HG02798 (cell line): ENCODE data around the gene PPP1R10.
A peak's percentile ranks its signal among the peaks of the same experiment; 100 is the strongest.

Experiments
- ATAC-seq: cut with Tn5 transposase; IDR thresholded peaks from one replicate; pipeline ENCODE4 v1.9.1; 2021; ENCODE audit warnings: mild to moderate bottlenecking; ENCODE audit not compliant: unreplicated experiment, poor library complexity

The PPP1R10 gene

GRCh38 chr6:30625511-30625910 lies 8.5 kb upstream of the PPP1R10 start:
- ATAC-seq: no peak

- ATAC-seq: no peak
These were observed 2.5 kb upstream of the PPP1R10 start for GRCh38 chr6:30619561-30619960.

GRCh38 chr6:30618270-30618797 lies 1.3 kb upstream of the PPP1R10 start:
- no peak for ATAC-seq

DNA sequence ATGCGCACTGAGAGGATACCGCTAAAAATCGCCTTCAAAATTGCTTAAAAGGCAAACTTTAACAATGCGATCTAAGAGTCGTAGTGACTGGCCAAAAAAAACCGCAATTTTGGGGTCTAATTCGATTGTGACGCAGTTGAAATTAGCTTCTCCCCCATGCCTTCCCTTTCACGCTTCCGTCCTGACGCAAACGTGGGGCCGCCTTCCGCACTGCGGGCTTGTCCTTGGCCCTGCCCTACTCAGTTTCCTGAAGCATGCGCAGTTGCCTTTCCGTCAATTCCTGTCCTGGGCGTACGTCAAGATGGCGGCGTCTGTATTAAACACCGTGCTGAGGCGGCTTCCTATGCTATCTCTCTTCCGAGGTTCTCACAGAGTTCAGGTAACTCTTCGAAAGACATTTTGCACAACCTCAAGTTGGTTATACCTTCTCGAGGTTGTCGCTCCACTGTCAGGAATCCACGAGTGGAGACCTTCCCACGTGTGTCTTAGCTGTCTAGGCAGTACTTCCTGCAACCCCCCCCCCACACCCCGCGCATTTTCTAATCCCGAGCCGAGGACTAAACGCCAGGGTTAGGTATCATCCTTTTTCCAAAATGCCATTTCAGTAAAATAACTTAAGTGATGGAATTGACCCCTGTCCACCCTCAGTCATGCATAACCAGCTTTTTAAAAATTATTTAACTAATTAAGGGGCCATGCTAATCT lies 674 bp upstream of the PPP1R10 start, which contains the start of gene MRPS18B:
TSS of gene MRPS18B (plus strand) at position 276 of the 705 bp plus-strand sequence. CDS start at position 302, 26 bp downstream.
- ATAC-seq: peak; percentile 77

DNA sequence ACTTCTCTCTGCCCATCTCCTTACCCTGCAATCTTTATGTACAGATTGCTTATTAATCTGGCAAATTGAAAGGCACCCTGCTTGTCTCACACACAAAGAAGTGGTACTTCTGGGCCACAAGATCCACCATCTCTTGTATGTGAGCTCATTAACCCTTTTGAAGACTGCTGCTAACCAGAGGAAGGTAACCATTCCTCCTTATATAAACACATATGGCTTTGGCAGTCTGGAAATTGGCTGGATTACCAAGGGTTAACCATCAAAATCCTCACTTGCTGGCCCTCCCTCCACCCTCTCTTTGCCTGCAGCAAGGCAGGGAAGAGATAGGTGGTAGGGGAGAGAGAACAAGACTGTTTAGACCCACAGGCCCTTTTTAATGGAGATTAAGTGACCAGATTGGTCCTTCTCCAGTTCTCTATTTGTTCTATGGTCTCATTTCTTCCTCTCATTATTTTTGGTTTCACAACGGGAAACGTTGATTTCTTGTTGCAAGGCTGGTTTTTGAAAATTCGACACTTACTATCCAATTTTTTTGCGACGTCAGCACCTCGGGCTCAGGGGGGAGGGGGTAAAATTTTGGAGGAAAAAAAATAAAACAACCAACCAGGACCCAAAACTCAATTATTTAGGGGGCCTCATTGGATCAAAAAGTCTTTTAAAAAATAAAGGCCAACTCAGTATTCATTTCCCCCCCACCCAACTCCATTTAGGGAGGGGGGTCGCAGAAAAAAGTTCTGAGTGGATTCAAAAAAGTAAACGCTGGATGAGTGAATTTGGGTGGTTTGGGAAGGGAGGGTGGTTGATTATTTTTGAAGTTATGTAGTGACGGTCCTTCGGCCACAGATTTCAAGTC lies 859 bp downstream of the PPP1R10 start:
- no peak for ATAC-seq

DNA sequence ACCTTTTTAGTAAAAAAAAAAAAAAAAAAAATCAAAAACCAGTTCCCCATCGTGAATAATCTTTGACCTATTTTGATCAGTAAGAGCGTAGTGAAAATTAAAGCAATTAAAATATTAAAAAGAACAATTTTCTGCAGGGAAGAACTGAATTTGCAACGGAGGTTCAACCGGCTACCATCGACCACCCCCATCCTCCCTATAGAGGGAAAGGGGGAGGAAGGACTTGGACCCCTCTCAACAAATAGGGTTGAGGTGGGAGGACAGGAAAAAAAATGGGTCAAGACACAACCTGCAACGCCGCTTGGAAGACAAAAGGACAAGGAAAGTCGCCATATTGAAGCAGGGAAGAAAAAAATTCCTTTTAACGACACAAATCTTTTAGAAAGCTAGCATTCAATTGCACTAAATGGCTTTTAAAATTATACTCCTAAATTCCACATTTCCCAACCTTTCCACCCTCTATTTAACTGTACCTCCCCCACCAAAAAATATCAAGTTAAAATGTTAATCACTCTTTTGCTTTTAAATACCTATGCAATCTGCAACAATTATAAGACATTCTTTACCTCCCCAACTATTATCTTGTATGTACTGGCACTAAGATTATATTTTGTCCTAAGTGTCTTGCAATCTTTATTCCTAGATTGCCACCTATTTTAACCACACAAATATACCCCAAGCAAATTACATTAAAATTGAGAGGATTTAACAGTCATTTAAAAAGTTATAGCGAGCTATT lies 1.7 kb downstream of the PPP1R10 start:
- ATAC-seq: no peak

- peak; percentile 31 for ATAC-seq
These were observed 2.2 kb downstream of the PPP1R10 start for GRCh38 chr6:30614843-30615218.

DNA sequence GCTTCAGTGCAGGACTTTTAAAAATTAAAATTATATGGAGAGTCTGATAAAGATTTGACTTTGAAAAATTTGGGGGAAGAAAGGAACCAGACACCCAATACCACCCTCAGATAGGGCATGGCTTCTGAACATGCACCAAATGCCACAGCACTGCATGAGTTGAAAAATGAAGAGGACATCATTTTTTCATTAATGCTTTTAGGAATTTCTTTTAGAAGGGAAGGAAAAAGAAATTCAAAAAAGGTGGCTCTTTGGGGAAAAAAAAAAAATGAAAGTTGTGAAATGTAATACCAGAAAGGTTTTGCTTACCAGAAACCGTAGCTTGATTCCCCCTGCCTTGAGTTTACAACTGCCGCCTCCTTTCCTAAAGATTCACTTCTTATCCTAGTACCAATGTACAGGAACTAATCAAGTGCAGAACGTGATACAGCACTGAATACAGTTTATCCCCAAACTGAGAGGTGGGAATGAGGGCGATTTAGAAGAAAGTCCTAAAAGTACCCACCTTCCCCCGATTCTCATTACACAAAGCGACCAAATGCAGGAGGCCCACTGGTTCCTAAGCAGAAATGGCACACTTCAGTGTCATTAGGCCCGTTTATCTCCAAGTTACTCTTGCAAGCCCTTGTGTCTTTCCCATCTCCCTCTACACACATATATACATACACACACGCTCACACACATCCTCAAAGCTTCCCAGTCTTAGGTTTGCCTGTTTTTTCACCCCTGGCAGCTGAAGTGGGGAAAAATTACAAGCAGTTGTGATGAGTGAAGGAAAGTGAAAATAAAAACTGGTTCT lies 2.8 kb downstream of the PPP1R10 start:
- ATAC-seq: no peak

DNA sequence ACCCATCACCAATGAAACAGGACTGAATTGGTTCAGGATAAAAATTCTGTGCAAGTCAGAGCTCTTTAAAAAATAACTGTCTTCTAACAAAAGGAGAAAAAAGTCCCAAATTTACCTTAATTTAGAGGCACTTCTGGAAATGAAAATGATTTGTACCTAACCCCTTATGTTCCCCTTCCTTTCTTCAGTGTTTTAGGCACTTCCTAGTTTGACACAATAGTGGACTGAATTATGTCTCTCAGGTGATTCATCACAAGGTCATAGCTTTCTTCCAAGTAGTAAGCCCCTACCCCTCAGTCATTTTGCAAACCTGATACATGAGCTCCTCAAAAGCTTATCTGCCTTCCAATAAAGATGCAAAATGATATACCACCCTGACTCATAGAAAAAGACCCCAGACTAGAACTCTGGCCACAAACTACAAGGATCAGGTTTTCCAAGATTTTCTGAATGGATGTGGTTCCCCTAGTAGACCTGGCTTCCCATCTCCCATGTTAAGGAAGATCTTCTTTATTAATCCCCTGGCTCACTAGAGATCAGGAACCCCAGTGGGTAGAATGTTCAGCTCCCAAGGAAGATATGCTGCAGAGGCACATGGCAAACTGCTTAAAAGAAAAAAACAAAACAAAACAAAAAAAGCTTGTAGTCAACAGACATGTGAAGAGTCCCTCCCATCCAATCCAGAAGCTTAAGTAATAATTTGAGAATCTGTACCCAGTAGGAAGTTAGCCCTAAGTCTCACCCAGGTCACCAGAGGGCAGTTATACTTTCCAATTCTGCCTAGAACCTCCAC lies 3.6 kb downstream of the PPP1R10 start:
- no peak for ATAC-seq

DNA sequence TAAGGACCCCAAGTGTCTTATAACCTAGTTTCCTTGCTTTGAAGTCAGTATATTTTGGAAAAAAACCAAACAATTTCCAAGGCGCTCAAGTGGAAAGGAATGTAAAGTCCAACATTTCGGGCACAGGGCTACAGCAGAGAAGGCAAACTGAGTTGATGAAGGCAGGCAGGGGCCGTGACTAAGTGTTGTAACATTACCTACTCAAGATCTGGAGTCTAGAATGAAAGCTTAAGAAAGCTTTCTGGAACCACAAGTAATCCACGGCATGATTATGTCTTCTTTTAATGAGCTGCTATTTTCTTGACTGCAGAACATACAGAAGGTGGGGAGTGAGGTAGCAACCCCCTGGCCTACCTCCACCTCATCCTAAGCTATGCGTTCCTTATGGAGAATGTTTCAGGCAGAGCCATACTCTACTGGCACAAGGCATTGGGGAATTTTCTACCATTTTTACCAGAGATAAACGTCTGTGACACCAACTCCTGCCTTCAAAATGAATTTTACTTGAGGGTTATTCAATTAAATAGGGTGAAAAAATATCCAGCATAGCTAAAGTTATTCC lies 4.3 kb downstream of the PPP1R10 start:
- no peak for ATAC-seq

DNA sequence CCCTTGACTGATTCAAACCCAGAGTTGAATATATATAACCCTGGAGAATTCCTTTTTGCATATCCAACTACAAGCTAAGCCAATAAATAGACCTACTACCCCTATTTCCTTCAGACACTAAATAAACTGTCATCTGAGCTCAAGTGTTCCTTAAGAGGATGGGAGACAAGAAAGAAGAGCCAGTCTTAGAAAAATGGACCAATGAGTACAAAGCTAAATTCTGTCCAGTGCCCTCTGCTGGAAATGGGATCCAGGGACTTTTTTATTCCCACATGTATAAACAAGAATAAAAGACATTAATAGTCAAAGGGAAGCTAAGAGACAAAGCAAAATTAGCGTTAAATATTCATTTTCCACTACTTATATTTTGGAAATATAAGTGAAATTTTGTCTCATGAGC lies 4.8 kb downstream of the PPP1R10 start:
- ATAC-seq: no peak

DNA sequence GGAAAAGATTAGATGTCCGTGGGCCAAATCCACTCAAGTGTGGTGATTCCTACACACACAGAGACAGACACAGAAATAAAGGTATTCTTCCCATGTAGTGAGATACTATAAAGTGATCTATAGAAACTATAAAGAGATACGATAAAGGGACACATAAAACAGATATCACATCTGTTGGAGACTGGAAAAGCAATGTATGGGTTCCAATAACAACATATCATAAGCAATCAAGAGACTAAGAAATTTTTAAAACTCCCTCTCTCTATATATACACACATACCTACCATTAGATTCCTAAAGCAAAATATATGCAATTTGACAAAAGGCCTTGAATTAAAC lies 5.2 kb downstream of the PPP1R10 start:
- no peak for ATAC-seq

GRCh38 chr6:30611150-30611855 lies 5.7 kb downstream of the PPP1R10 start:
- ATAC-seq: no peak

DNA sequence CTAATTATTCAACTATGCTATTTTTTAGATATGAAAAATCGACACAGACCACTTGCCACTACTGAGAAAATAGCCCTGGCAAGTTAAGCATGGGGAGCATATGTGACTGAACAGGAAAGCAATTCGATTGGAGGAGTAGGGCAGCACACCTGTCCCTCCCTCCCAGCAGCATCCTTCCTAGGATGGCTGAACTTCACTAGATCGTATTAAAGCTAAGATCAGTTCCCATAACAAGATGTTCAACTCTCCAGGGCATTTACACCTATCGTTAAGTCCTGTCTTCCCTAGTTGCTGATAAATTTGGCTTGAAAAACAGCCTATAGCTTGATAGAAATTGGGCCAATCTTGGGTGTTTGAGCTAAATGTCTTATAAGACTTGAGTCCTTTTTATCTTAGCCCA lies 7.0 kb downstream of the PPP1R10 start:
- no peak for ATAC-seq

GRCh38 chr6:30603961-30604360 lies 13.1 kb downstream of the PPP1R10 start:
- no peak for ATAC-seq

DNA sequence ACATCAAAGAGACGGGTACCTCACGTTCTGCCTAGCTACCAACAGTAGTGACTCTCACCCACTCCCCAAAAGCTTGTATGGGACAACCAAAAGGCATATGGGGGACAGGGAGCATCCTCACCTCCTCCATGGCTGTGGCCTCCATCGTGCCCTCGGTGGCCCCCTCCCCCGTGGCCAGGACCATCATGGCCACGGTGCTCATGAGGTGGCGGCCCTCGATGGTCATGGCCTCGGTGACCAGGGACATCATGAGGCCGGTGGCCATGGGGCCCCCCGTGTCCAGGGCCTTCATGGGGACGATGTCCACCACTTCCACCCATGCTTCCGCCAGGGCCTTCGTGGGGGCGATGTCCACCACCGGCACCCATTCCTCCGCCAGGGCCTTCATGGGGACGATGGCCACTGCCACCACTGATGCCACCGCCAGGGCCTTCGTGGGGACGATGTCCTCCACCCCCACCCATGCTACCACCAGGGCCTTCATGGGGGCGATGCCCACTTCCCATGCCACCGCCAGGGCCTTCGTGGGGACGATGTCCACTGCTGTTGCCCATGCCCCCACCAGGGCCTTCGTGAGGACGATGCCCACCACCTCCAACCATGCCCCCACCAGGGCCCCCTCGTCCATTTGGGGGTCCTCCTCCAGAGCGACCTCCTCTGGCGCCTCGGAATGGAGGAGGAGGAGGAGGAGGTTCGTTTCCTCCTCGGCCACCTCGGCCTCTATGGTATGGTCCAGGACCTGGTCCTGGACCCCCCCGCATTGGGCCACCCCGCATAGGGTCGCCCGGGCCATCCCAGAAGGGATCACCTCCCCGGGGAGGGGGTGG lies 15.0 kb downstream of the PPP1R10 start:
- ATAC-seq: no peak

GRCh38 chr6:30601436-30601814 lies 15.6 kb downstream of the PPP1R10 start:
- no peak for ATAC-seq
